ENCODE measurements around the gene SINHCAF. TPM values are rescaled to one million over a fixed set of nuclear protein-coding genes. Genes with fewer than 3 reads are reported as not detected.
"Not testable (repeated sequence)": the region's sequence is repeated elsewhere in the genome, so short reads cannot be mapped to it uniquely, and the experiment has no call there.

The SINHCAF gene
- total and polyA plus RNA-seq, 8 donors: 9.0 to 43.1 (median 21.2) TPM

DNA sequence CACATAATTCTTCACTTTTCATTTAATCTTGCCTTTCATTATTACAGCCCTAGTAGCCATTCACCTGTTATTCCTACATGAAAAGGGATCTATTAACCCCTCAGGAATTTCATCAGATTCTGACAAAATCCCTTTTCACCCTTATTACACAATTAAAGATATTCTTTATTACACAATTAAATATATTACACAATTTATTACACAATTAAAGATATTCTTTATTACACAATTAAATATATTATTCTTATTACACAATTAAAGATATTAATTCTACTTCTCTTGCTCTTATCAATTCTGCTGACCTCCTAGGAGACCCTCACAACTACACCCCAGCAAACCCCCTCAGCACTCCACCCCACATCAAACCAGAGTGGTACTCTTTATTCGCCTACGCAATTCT, 77.1 kb downstream of the SINHCAF start:
- no peak for ATAC-seq
- WGBS, 2 donors: 92 to 94% methylated on average over 2 of the region's 2 CpGs
- Histone ChIP-seq H3K4me3 (no peak overlapping the region), H3K27ac (no peak overlapping the region), H3K27me3 (no peaks in the 10 kb centered on the region), H3K4me1 (no peaks in the 10 kb centered on the region), H3K9me3 (no peaks in the 10 kb centered on the region), H3K36me3 (no peaks in the 10 kb centered on the region)
- intact Hi-C loops (cut with DNase I): loop anchor here in 1 of 3 donors (10.0 kb wide), 1 partner anchor 404 kb away; no protein-coding TSS in a partner anchor
- DNase-seq: no peak
- TF ChIP-seq, protein P1, sequence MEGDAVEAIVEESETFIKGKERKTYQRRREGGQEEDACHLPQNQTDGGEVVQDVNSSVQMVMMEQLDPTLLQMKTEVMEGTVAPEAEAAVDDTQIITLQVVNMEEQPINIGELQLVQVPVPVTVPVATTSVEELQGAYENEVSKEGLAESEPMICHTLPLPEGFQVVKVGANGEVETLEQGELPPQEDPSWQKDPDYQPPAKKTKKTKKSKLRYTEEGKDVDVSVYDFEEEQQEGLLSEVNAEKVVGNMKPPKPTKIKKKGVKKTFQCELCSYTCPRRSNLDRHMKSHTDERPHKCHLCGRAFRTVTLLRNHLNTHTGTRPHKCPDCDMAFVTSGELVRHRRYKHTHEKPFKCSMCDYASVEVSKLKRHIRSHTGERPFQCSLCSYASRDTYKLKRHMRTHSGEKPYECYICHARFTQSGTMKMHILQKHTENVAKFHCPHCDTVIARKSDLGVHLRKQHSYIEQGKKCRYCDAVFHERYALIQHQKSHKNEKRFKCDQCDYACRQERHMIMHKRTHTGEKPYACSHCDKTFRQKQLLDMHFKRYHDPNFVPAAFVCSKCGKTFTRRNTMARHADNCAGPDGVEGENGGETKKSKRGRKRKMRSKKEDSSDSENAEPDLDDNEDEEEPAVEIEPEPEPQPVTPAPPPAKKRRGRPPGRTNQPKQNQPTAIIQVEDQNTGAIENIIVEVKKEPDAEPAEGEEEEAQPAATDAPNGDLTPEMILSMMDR (IDR thresholded peaks at IDR 0.05): no peak
- FAIRE-seq: no peak

DNA sequence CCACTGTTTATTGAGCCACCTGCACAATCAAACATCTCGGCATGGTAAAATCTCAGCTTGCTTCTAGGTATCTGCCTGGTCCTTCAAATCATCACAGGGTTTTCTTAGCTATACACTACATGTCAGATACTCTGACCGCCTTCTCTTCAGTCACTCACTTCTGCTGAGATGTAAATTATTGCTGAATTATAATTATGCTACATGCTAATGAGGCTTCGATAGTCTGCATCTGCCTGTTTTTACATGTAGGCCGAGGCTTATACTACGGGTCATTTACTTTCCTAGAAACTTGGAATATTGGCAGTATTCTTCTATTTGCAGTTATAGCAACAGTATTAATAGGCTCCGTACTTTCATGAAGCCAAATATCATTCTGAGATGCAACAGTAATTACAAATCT, 77.6 kb downstream of the SINHCAF start:
- ATAC-seq (no peak), DNase-seq (no peak), FAIRE-seq (no peak)
- intact Hi-C loops (cut with DNase I): loop anchor here in 1 of 3 donors (10.0 kb wide), 1 partner anchor 404 kb away; no protein-coding TSS in a partner anchor
- Histone ChIP-seq H3K9me3 (no peaks in the 10 kb centered on the region), H3K36me3 (no peaks in the 10 kb centered on the region), H3K4me1 (no peaks in the 10 kb centered on the region), H3K4me3 (no peak overlapping the region), H3K27ac (no peak overlapping the region), H3K27me3 (no peaks in the 10 kb centered on the region)
- TF ChIP-seq, protein P1 (IDR thresholded peaks at IDR 0.05): no peak
- WGBS, 2 donors: 75 to 89% methylated on average over 6 of the region's 6 CpGs

DNA sequence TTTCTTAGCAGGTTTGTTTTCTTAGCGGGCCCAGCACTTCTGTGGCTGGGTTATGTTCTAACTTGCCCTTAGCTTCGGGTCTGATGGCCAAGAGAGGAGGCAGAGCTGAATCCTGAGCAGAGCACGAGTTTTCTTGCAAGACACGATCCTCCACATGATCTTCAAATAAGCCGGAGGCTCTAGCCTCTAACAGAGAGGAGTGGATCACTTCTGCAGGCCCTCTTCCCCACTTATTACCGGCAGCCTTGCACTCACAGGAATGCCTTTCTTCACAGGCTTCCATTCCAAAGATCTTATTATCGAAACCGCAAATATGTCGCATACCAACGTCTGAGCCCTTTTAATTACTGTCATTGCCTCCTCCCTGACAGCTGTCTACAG, 79.5 kb downstream of the SINHCAF start:
- intact Hi-C loops (cut with DNase I): loop anchor here in 1 of 3 donors (10.0 kb wide), 1 partner anchor 402 kb away; no protein-coding TSS in a partner anchor
- Histone ChIP-seq H3K36me3 (no peaks in the 10 kb centered on the region), H3K27me3 (no peaks in the 10 kb centered on the region), H3K4me1 (no peaks in the 10 kb centered on the region), H3K9me3 (no peaks in the 10 kb centered on the region), H3K4me3 (no peak overlapping the region), H3K27ac (no peak overlapping the region)
- ATAC-seq (no peak), FAIRE-seq (no peak), DNase-seq (no peak)
- TF ChIP-seq, protein P1 (IDR thresholded peaks at IDR 0.05): no peak
- 73 to 76% methylated on average over 10 of the region's 10 CpGs for WGBS, 2 donors

DNA sequence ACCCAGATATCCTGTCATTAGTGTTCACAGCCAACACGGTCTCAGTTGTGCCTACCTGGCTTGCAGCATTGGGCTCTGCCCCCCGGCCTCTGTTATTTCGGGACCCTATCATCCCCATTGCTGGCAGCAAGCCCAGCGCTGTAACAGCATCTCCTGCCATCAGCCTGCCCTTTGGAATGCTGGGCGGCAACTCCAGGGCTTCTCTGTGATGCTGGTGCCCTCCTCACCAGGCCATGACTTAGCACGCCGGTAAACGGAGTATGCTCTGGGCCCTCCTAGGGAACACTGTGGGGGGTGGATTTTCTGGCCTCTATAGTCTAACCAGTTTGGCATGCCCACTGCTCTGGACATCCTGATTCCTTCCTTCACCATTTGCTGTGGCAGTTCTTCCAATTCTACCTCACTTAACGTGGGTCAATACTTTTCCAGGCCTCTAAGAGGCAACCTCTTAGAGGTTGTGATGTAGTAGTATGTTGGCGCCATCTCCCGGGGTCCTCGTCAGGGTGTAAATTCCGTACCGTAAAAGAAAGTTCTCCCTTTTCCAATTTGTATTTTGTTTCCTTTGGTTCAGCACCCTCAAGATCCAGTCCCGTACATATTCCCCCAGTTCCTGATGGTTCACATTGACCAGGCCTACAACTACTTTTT, 80.0 kb downstream of the SINHCAF start:
- 73 to 85% methylated on average over 15 of the region's 15 CpGs for whole genome bisulfite sequencing, 2 donors
- peak in 2 of 4 donors; percentile 56 to 61 for ATAC-seq
- no peaks in the 10 kb centered on the region for H3K9me3 ChIP-seq
- H3K27ac ChIP-seq: no peak overlapping the region
- DNase-seq: peak in 1 of 6 donors; percentile 36
- H3K27me3 ChIP-seq: no peaks in the 10 kb centered on the region
- TF ChIP-seq, protein P1 (IDR thresholded peaks at IDR 0.05): no peak
- no peaks in the 10 kb centered on the region for H3K36me3 ChIP-seq
- no peaks in the 10 kb centered on the region for H3K4me1 ChIP-seq
- no peak overlapping the region for H3K4me3 ChIP-seq
- no peak for FAIRE-seq
- intact Hi-C loops (cut with DNase I): loop anchor here in 1 of 3 donors (10.0 kb wide), 1 partner anchor 401 kb away; no protein-coding TSS in a partner anchor

DNA sequence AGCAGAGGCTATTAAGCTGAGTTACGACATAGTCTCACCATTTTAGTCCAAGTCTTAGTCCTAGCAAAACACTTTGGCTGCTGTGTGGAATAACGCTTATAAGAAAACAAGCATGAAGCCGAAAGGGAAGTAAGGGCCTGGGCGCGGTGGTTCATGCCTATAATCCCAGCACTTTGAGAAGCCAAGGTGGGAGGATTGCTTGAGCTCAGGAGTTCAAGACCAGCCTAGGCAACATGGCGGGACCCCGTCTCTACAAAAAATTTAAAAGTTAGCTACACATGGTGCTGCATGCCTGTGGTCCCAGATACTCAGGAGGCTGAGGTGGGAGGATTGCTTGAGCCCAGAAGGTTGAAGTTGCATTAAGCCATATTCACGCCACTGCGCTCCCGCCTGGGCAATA, 83.5 kb downstream of the SINHCAF start:
- not testable (repeated sequence) for H3K4me3 ChIP-seq, DNase-seq, H3K4me1 ChIP-seq, ATAC-seq, H3K9me3 ChIP-seq, H3K36me3 ChIP-seq, H3K27me3 ChIP-seq, FAIRE-seq, H3K27ac ChIP-seq
- 95% methylated on average over 10 of the region's 10 CpGs for WGBS, 2 donors
- intact Hi-C loops (cut with DNase I): loop anchor here in 1 of 3 donors (10.0 kb wide), 1 partner anchor 398 kb away; no protein-coding TSS in a partner anchor
